Stimulated activated CD4-positive, alpha-beta T cell treated with anti-CD3 and anti-CD28 coated beads, TNF-alpha, amount 100 ng/mL, for 48 hours (primary cell): Measurements from ENCODE around the gene GMIP.
A peak's percentile ranks its signal among the peaks of the same experiment; 100 is the strongest.
"Not testable (repeated sequence)": the region's sequence is repeated elsewhere in the genome, so short reads cannot be mapped to it uniquely, and the experiment has no call there.

Experiments
- DNase-seq, 3 donors: peaks; one replicate each; pipeline ENCODE4 v3.0.0-alpha.2; 2020; ENCODE audit warnings: low read depth in 3 of 3

Gene GMIP

DNA sequence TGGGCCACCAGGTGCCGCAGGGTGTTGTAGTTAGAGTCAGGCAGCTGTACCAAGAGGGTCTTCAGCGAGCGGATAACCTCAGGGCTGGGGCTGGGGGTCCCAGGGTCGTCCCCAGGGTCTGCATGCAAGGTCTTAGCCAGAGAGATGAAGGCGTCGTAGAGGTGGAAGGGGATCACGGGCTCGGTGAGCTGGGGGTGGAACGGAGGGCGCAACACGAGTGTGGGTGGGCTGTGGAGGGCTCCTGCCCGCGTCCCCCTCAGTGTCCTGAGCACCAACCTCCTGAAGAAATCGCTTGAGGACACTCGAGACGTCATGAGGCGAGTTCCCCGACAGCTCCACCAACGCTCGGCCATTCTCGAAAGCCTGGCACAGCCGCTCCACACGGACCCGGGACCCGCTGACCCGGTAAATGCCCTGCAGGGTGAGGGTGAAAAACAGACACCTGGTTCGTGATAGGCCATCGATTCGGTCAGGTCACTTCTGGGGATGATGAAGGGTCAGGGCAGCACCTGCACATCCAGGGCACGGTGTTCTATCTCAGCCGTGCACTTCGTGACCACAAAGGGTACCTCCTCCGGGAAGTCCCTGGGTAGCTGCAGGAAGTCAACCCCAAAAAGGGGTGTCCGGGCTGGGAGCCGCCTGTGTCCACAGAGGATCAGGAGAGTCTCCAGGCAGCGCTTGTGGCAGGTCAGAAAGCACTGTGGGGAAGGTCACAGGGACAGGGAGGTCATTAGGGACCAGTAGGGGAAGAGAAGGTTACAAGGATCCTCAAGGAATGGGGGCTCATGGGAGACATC is 8.7 kb downstream of the GMIP start:
- no peak for DNase-seq

DNA sequence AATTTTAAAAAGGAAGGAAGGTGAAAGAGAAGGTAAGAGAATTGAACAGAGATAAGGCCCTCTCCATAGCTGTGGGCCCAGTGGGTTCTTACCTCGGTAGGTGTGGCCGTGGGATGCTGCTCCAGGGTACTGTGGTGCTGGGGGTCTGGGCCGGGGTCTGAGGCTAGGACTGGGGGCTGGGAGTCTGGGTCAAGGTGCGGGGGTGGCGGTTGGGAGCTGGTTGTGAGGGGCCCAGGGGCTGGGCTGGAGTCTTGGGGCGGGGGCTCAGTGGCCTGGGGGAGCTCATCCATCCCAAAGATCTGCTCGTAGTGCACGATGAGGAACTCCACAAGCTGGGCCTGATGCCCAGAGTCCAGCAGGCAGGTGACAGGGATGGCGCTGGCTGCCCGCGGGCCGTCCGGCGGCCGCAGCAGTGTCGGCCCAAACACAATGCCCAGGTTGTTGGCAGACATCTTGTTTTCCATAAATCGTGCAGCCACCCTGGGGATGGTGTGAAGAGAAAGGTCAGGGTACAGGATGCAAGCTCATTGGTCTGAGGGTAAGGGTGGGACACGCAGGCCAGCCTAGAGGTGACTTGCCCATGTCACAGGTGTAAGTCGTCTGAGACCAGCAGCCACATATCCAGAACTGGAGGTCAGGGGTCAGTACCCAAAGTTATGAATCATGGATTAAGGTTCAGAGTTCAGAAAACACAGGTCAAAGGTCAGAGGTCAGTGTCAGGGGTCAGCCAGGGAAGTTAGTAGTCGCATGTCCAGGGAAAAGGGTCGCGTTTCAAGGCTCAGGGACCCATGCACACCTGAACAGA is 9.5 kb downstream of the GMIP start:
- no peak for DNase-seq

DNA sequence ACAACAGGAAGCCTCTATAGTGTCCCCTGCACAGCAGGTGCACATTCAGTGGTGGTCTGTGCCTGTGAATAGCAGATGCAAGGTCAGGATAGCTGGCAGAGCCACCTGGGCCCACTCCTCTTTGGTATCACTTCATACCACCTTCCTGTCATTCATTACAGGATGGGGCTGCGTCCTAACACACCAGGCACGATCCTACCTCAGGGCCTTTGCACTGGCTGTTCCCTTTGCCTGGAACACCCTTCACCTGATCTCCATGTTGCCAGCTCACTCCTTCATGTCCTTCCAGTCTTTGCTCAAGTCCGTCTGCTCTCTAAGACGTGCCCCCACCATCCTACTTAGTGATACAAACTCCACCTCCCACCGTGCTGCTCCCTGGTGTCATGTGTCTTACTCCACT is 10.8 kb downstream of the GMIP start:
- DNase-seq: no peak

DNA sequence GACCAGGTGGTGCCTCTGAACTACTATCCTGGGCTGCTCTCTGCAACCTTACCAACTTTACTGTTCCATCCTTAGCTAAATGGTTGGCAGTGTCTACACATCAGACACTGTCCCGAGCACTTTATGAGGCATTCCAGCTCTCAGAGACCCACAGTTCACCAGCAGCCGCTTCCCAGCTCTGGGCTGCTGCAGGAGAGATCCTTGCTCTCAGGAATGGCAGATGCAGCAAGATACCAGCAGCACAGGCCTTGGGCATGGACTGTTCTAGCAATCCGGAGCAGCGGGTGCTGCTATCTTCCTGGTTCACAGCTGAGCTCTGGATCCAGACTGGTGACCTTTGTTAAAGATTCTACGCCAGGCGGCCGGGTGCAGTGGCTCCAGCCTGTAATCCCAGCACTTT is 12.1 kb downstream of the GMIP start:
- no peak for DNase-seq

DNA sequence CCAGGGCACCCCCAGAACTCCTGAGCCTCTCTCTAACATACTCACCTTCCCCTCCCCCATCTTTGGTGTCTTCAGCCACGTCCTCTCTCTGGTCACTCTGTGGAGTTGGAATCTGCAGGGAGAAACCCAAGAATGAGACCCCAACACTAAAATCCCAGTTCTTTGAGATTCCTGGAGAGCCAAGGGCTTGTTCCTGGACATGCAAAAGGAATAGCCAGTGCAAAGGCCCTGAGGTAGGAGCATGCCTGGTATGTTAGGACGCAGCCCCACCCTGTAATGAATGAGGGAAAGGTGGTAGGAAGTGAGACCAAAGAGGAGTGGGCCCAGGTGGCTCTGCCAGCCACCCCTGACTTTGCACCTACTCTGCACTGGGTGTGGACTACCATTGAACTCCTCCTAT is 13.0 kb downstream of the GMIP start:
- DNase-seq: no peak

DNA sequence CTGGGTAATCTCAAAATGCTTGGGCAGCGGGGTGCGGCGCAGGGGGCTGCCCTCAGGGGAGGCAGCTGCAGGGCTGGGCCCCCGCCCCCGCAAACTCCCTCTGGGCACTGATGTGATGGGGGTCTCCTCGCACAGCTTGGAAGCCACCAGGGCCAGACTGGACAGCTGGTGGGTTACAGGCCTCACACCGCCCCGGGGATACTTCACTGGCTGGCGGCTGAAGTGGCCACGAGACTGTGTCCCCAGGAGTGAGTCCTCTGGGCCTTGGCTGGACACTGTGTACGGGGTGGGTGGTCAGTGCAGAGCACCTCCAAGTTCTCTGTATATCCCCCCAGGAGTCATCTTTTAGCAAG is 13.4 kb downstream of the GMIP start:
- no peak for DNase-seq

DNA sequence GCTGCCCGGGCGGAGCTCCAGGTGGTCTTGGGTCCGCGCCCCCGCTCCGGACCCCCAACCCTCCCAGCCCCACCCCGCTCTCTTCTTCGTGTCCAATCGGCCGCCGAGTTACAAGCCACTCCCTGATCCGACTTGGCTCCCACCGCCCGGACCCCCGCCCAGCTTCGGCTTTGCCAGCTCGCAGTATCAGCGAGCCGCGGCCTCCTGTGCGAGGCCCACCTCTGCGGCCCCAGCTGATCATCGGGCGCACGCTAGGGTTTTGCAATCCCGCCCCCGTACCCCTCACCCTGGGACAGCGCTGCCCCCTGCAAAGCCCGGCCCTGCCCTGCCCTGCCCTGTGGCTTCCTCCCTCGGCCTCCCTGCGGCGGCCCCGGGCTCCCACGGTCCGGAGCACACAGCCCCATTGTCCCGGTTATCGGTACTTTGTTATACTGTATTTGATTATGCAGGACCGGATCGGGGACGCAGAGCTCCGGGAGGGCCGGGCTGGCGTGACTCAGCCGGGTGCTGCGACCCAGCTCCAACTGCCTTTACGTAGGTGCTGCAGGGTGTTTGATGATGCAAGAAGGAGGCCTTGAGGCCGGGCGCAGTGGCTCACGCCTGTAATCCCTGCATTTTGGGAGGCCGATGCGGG is 14.8 kb downstream of the GMIP start:
- peak in 1 of 3 donors; percentile 36 for DNase-seq

DNA sequence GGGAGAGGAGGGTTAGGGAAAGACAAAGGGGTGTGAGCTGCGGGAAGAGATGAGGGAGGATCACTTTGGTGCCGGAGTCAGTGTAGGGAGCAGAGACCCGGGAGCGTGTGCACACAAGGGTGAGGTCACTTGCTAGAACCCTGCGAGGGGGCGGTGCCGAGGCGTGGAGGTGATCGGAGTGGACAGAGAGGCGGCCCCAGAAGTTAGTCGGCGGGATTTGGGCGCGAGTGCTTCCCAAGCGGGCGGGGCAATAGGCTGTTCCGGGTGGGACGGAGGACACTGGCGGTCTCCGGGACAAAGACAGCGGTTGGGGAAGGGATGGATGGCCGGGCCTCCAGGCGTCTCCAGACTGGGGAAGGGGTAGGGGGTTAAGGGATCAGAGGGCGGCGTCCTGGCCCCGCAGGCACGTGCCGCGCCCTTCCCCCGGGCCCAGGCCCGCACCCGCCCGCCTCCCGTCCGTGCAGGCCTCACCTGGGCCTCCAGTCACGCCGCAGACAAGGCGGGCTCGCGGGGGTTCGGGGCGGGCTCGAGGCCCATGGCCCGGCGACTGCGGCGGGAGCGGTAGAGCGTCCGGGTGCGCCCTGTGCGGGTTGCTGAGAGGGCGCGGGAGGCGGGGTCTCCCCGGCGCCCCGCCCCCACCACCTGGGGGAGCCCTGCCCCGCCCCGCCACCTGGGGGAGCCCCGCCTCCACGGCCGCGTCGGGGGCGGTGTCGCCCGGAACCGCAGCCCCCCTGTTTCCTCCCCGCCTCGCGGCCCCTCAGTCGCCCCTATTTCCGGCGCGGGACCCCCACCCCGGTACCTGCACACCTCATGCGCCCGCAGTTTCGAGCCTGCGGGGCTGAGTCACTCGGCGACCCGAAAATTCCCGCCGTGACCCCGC is 15.6 kb downstream of the GMIP start, which contains the start of gene LPAR2:
TSS of gene LPAR2 (minus strand) at position 600 of the 880 bp plus-strand sequence. CDS start 945 bp downstream, outside the sequence.
- peak in 1 of 3 donors; percentile 58 for DNase-seq

DNA sequence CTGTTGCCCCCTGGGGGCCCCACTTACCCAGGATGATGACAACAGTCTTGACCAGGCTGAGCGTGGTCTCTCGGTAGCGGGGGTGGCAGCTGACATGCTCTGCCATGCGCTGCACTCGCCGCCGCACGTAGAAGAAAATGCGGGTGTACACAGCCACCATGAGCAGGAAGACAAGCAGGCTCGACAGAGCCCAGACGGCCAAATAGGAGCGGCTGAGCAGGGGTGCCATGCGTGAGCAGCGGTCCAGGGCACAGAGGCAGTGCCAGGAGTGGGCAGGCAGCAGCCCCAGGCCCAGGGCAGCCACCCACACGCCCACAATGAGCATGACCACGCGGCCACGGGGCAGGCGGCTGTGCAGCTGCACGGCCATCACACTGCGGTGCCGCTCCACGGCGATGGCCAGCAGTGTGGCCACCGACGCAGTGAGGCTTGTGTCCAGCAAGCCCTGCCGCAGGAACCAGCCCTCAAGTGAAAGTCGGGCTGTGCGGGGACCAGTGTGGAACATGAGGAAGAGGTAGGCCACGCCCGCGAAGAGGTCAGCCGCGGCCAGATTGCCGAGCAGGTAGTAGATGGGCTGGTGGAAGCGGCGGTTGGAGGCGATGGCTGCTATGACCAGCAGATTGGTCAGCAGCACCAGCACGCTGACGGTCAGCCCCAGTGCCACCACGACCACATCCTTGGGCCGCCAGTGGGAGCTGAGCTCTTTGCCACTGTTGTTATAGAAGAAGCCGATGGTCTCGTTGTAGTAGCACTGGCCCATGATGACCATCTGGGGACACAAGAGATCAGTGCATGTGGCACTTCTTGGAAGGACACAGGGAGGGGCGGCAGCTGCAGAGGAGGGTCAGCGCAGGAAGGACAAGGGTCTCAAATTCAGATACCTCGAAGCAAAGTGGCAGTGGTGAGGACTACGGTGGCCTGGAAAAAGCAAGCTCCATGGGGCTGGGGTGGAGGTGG is 16.7 kb downstream of the GMIP start:
- no peak for DNase-seq

DNA sequence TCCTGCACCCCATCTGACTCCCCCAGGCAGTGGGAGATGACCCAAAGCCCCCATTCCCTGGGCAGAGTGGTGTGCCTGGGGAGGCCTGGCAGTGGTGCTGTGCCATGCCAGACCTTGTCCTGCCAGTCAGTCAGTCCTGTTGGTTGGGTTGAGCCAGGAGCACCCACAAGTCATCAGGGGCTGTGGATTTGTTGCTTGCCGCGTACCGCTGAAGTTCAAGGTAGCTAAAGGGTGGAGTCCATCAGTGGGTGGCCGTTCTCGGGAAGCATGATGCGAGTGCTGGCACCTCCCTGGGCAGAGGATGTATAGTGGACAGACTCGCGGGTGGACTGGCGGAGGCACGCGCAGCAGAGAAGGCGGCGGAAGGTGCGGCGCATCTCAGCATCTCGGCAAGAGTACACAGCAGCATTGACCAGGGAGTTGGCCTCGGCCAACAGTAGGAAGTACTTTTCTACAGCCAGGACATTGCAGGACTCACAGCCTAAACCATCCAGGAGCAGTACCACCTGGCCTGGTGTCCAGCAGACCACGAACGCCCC is 19.4 kb downstream of the GMIP start:
- no peak for DNase-seq

DNA sequence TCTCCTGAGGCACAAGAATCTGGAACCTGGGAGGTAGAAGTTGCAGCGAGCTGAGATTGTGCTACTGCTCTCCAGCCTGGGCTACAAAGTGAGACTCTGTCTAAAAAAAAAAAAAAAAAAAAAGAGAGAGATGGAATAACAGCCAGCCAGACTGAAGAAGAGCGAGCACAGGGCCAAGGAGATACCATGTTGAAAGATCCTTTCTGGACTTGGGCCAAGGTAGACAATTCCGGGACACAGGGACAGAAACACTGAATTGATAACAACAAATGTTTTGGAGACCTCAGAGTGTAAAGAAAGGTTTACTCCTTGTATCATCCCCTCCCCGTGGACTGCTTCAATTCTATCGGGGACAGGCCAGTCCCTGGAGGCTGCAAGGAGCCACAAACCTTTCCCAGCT is 20.1 kb downstream of the GMIP start:
- no peak for DNase-seq

DNA sequence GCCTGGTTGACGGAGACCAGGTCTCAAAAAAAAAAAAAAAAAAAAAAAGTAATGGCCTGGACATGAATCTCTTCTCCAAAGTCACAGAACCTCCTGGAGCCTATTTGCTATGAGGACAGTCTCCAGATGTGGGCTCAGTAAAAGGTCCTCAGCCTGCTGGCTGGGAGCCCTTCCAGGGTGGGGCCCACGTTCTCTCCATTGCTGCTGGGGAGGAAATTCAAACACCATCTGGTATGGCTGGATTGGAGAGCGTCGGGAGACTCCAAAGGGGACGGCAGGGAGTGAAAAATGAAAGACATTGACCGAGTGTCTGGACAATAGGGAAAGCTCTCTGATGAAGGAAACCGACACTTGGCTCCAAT is 23.6 kb downstream of the GMIP start:
- no peak for DNase-seq

DNA sequence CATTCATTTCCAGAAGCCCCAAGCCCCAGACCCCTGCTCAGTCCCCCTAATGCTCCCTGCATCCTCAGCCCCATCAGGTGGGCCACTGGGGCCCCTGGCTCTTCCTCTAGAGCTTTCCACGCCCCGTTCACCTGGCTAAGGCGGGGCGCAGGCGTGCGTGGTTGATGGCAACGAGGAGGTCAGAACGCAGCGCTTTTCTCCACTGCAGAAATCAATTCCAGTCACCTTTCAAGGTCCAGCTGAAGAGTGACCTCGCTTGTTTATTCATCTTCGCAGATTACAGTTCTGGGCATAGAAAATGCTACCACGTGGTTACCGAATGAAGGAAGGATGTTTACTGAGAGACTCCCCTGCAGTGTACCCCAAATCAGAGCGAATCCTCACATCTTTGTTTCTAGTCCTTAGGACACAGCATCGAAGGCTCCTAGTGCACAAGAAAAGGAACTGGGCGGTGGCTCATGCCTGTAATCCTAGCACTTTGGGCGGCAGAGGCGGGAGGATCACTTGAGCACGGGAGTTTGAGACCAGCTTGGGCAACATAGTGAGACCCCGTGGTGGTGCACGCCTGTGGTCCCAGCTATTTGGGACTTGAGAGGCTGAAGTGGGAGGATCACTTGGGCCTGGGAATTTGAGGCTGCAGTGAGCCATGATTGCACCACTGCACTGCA is 24.1 kb downstream of the GMIP start:
- no peak for DNase-seq

DNA sequence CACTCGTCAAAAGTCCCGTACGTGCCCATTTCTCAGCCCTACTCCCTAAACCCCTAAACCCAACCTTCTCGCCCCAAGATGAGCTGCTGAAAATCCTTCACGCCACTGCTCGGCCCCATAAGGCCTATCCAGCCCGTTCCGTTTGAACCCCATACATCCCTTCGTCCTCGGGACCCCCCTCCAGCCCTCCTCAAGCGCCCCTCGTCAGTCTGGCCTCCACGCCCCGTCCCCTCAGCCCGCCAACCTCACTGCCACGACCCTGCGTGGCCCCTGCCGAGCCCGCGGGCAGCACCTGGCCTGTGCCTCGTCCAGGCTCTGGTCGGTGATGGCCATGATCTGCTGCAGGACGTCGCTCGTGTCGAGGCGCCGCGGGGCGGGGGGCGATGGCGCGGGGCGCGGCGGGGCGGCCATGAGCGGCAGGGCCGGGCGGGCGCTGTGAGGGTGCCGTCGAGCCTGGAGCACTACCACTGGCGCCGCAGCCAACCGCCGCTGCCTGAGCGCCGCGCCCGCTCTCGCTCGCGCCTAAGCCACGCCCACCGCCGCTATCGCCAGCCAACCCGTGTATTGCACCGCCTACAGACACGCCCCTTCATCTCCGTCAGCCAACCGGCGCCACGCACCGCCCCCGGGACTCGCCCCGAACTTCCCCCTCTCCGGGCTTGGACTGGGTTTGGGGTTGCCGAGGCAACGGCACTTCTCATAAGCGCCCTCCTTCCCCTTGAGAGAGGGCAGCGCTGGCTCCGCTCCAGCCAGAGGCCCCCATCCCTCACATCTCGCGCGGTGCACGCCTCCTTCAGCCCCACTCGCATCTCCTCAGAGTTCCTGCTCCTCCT is 25.0 kb downstream of the GMIP start, which contains the start of gene PBX4:
TSS of gene PBX4 (minus strand) at position 469 of the 833 bp plus-strand sequence. CDS start at position 411, 58 bp downstream.
- peak; percentile 97 to 99 (median 98) for DNase-seq

DNA sequence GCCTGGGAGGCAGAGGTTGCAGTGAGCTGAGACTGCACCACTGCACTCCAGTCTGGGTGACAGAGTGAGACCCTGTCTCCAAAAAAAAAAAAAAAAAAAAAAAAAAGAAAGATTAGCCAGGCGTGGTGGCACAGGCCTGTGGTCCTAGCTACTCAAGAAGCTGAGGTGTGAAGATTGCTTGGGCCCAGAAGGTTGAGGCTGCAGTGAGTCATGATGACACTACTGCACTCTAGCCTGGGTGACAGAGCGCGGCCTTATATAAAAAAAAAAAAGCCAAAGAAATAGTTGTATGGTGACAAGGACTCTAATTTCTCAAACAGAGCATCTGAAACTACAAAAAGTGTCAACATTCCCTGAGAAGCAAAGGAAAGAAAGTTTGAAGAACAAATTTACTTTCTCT is 28.4 kb downstream of the GMIP start:
- DNase-seq: no peak

DNA sequence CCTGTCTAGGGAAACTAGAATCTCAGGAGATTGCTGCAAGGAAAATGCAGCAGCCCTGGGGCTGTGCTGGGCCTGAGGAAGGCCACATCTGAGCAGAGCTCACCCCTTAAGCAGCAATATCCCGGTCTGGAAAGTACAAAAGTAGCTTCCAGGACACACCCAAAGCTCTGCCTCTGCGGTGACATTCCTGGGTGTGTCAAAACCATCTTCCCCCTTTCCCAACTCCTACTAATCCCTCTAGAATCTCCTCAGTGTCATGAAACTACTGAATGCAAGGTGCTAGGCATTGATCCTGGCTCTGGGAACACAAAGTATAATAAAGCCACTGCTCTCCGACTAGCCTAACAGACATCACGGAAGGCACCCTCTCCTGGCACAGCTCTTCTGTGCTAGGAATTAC is 30.0 kb downstream of the GMIP start:
- no peak for DNase-seq

DNA sequence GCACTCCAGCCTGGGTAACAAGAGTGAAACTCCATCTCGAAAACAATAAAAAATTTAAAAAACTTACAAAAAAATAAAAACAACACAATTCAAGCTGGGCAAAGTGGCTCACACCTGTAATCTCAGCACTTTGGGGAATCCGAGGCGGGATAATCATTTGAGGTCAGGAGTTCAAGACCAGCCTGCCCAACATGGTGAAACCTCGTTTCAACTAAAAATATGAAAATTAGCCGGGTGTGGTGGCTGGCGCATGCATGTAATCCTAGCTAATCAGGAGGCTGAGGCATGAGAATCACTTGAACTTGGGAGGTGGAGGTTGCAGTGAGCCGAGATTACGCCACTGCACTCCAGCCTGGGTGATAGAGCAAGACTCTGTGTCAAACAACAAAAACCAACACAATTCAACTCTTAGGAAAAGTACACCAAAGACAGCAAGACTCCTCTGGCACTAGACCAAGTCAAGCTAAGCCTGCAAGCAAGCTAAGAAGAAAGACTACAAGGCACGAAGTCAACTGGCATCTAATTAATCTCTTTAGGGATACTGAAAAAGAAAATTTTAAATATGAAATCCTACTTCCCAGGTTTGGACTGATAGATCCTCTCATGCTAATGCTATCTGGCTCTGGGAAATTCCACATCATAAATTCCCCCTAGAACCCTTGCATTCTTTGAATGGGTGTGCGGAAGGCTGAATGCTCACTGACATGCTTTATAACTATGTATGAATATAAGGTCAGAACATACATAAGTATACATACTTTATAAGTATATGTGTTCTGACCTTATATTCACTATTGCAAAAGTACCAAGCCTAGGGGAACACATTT is 32.9 kb downstream of the GMIP start:
- no peak for DNase-seq

DNA sequence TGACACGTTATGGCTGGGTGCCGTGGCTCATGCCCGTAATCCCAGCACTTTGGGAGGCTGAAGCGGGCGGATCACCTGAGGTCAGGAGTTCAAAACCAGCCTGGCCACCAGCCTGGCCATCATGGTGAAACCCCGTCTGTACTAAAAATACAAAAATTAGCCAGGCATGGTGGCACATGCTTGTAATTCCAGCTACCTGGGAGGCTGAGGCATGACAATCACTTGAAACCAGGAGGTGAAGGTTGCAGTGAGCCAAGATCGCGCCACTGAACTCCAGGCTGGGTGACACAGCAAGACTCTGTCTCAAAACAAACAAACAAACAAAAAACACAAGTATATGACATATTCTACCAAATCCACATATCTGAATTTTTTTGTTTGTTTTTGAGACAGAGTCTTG is 36.8 kb downstream of the GMIP start:
- DNase-seq: not testable (repeated sequence)
